GM15510 (cell line): ENCODE results near the gene NDST1.

Experiments
- POLR2A ChIP-seq: IDR thresholded peaks from 3 replicates; pipeline ENCODE4 v1.6.1; 2011; ENCODE audit warnings: borderline replicate concordance; ENCODE audit not compliant: insufficient read length; ENCODE audit errors: extremely low read depth

The NDST1 gene

GRCh38 chr5:150507474-150508276 lies at the start of gene NDST1:
NDST1 (plus strand) TSS chr5:150508131; CDS start chr5:150521255, 13,124 bp downstream.
- TF ChIP-seq POLR2A, result no peak

DNA sequence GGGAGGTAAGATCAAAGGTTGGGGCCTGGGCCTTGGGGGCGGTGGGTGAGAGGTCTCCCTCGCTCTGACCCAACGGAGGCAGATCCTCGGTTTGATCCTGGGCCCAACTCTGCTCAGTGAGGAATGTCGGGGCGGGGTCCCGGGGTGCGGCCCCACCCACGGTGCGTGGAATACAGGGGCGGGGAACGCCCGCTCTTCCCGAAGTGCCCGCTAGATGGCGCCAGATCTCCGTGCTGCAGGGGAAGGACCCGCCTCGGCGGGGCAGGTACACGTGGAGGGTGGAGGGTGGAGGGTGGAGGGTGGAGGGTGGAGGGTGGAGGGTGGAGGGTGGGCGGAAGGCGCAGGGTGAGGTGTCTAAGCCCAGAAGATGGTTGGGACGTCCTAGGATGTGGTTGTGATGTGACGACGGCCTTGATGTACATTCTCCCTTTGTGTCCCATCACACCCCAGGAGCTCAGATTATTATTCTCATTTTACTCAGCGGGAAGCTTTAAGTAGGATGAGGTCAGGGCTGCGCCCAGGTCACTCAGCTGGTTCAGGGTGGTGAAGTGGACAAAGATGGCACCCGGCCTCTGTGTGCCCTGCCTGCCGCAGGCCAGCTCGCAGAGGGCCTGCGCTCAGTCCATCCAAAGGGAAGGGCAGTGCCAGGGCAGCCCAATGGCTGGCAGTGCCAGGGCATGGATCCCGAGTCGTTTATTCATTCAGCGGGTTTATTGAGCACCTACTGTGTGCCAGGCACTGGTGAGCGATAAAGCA lies 49.0 kb upstream of the NDST1 start:
- TF ChIP-seq POLR2A, result no peak

- TF ChIP-seq POLR2A, result no peak
These were observed 47.1 kb upstream of the NDST1 start for GRCh38 chr5:150460781-150461180.

DNA sequence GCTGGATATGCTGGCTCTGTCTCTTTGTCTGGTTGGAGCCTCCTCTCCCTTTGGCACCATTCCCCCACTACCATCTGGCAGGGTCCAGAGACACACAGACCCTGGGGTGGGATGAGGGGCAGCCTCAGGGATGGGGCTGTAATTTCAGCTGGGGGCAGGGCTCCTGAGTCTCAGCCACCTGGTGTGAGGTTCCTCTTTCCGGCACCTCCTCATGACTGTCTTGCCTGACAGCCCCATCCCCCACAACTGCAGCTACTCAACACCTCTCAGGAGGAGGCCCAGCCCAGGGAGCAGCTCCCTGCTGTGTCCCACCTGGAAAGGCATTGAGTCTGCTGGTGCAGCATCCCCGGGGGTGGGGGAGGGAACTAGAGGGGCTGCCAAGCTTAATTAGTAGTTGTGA lies 46.7 kb upstream of the NDST1 start:
- TF ChIP-seq POLR2A, result peak; percentile 15

DNA sequence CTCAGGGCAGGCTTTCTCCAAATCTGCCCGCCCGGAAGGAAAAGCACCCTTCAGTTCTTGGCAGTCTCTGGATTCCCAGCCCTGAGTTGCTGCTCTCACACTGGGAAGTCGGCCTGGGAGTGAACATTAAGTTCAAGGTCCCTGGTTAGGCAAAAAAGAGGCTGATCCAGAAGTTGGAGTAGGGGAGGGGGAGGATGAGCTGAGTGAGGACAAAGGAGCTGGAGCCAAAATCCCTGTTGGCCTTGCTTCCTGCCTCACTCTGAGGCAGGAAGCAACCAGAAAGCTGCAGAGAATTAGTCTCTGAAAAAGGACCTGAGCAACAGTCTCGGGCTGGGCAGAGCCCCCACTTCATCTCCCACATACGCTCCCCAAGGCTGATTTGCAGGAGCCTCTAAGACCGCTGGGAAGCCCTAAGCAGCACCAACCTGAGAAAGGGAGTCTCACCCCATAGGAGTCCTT lies 43.3 kb upstream of the NDST1 start:
- TF ChIP-seq POLR2A, result no peak

GRCh38 chr5:150465927-150466326 lies 42.0 kb upstream of the NDST1 start:
- no peak for TF ChIP-seq POLR2A

GRCh38 chr5:150468206-150468605 lies 39.7 kb upstream of the NDST1 start:
- TF ChIP-seq POLR2A, result no peak

DNA sequence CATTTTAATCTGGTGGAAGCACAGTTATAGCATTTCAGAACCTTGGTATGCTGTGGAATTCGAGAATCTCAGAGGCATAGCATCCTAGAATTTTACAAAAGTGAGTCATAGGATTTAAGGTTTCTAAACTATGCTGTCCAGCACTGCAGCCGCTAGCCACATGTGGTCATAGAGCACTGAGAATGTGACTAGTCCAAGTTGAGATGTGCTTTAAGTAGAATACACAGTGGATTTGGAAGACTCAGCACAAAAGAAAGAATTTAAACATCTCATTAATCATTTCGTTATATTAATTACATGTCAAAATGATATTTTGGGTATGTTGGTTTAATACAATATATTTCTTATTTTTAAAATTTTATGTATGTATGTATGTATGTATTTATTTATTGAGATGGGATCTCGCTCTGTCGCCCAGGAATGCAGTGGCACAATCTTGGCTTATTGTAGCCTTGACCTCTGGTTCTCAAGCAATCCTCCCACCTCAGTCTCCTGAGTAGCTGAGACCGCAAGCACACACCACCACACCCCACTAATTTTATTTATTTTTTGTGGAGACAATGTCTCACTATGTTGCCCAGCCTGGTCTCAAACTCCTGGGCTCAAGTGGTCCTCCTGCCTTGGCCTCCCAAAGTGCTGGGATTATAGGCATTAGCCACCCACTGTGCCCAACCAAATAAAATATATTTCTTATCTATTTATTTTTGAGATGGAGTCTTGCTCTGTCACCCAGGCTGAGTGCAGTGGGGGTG lies 38.0 kb upstream of the NDST1 start:
- no peak for TF ChIP-seq POLR2A

DNA sequence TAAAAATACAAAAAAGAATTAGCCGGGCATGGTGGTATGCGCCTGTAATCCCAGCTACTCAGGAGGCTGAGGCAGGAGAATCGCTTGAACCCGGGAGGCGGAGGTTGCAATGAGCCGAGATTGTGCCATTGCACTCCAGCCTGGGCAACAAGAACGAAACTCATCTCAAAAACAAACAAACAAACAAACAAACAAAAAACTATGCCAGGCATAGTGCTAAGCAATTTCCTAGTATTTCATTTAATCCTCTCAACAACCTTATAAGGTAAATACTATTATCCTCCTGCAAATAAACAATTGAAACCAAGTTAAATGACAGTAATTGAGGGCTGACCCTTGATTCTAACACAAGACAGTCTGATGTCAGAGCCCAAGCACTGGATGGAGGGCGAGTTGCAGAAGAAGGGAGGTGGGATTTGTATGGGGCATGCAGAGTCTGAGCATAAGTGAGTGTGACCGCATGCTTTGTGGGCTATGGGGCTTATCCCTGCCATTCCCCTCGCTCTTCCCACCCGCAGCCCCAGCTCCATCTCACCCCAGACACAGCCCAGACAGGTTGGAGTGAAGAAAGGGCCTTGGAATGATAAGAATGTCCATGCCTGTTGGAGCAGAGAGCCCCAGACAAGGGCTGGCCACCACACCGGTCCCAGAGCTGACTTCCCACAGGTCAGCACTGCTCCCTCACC lies 34.1 kb upstream of the NDST1 start:
- no peak for TF ChIP-seq POLR2A

DNA sequence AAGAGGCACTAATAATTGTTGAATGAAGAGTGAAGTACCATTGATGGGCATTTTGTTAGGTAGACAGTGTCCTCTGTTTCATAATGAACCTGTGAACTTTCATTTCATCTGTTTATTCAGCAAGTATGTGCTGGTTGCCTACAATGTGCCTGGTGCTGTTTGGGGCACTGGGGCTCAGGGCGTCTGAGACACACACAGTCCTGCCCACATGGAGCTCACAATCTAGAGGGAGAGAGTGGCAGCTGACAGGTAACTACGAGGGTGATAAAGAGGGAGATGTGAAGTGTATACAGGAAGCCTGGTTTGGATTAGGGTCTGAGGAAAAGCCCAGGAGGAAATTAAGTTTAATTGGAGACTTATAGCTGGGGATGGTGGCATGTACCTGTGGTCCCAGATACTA lies 28.5 kb upstream of the NDST1 start:
- TF ChIP-seq POLR2A, result no peak

- TF ChIP-seq POLR2A, result no peak
These were observed 26.3 kb upstream of the NDST1 start for GRCh38 chr5:150481708-150481965.

GRCh38 chr5:150481972-150482406 lies 25.9 kb upstream of the NDST1 start:
- TF ChIP-seq POLR2A, result no peak

GRCh38 chr5:150484964-150485692 lies 22.8 kb upstream of the NDST1 start:
- no peak for TF ChIP-seq POLR2A

GRCh38 chr5:150485693-150486401 lies 22.1 kb upstream of the NDST1 start:
- TF ChIP-seq POLR2A, result peak; percentile 52
